ENCODE data around the gene GBGT1. TPM values are rescaled to one million over a fixed set of nuclear protein-coding genes. Genes with fewer than 3 reads are reported as not detected.

The GBGT1 gene
- total and polyA plus RNA-seq, 4 donors: 2.8 to 28.9 (median 9.2) TPM

- no peaks in the 10 kb centered on the region for H3K27me3 ChIP-seq (ENCODE audit: control insufficient read depth in 1 of 2, insufficient read depth in 2 of 2, low read length in 1 of 2)
- no peaks in the 10 kb centered on the region for H3K4me1 ChIP-seq (ENCODE audit: control insufficient read depth in 1 of 2, insufficient read depth in 2 of 2, low read length in 2 of 2)
- no peaks in the 10 kb centered on the region for H3K36me3 ChIP-seq (ENCODE audit: control insufficient read depth in 1 of 2, insufficient read depth in 2 of 2, low read length in 1 of 2)
- no peak overlapping the region for H3K4me3 ChIP-seq (ENCODE audit: low read length in 2 of 2)
- intact Hi-C loops (cut with DNase I): loop anchor here in 1 of 2 donors (2.0 to 10.0 kb wide), 2 partner anchors 41 to 109 kb away; partner anchors contain the start of gene GTF3C5
- H3K27ac ChIP-seq (ENCODE audit: low read depth in 1 of 2, low read length in 2 of 2): no peak overlapping the region
- DNase-seq (no peak), ATAC-seq (ENCODE audit: low FRiP score) (no peak)
- WGBS, 2 donors: 89 to 93% methylated on average over 13 of the region's 13 CpGs
- no peaks in the 10 kb centered on the region for H3K9me3 ChIP-seq (ENCODE audit: control insufficient read depth, low read length)
Observed at GRCh38 chr9:133143639-133144141, 20.0 kb downstream of the GBGT1 start.

- WGBS, 2 donors: 85 to 91% methylated on average over 18 of the region's 18 CpGs
Observed at GRCh38 chr9:133142684-133143622, 20.8 kb downstream of the GBGT1 start.

GRCh38 chr9:133141833-133142595 is 21.7 kb downstream of the GBGT1 start:
- Histone ChIP-seq H3K27ac (ENCODE audit: low read depth in 1 of 2, low read length in 2 of 2) (no peak overlapping the region), H3K4me3 (ENCODE audit: low read length in 2 of 2) (no peak overlapping the region), H3K27me3 (ENCODE audit: control insufficient read depth in 1 of 2, insufficient read depth in 2 of 2, low read length in 1 of 2) (no peaks in the 10 kb centered on the region), H3K9me3 (ENCODE audit: control insufficient read depth, low read length) (no peaks in the 10 kb centered on the region), H3K4me1 (ENCODE audit: control insufficient read depth in 1 of 2, insufficient read depth in 2 of 2, low read length in 2 of 2) (no peaks in the 10 kb centered on the region), H3K36me3 (ENCODE audit: control insufficient read depth in 1 of 2, insufficient read depth in 2 of 2, low read length in 1 of 2) (no peaks in the 10 kb centered on the region)
- DNase-seq: peak; percentile 70 to 81
- intact Hi-C loops (cut with DNase I): loop anchor here in 1 of 2 donors (10.0 kb wide), 1 partner anchor 107 kb away; the partner anchor contains the start of gene GTF3C5
- no peak for ATAC-seq (ENCODE audit: low FRiP score)
- 58 to 63% methylated on average over 16 of the region's 16 CpGs for WGBS, 2 donors

More at GRCh38 chr9:133142684-133143622, 20.8 kb downstream of the GBGT1 start:
- Histone ChIP-seq H3K4me1 (ENCODE audit: control insufficient read depth in 1 of 2, insufficient read depth in 2 of 2, low read length in 2 of 2) (no peaks in the 10 kb centered on the region), H3K27me3 (ENCODE audit: control insufficient read depth in 1 of 2, insufficient read depth in 2 of 2, low read length in 1 of 2) (no peaks in the 10 kb centered on the region), H3K27ac (ENCODE audit: low read depth in 1 of 2, low read length in 2 of 2) (no peak overlapping the region), H3K4me3 (ENCODE audit: low read length in 2 of 2) (no peak overlapping the region), H3K36me3 (ENCODE audit: control insufficient read depth in 1 of 2, insufficient read depth in 2 of 2, low read length in 1 of 2) (no peaks in the 10 kb centered on the region), H3K9me3 (ENCODE audit: control insufficient read depth, low read length) (no peaks in the 10 kb centered on the region)
- intact Hi-C loops (cut with DNase I): loop anchor here in 1 of 2 donors (10.0 kb wide), 1 partner anchor 108 kb away; the partner anchor contains the start of gene GTF3C5
- DNase-seq (peak in 1 of 2 donors; percentile 56), ATAC-seq (ENCODE audit: low FRiP score) (no peak)

DNA sequence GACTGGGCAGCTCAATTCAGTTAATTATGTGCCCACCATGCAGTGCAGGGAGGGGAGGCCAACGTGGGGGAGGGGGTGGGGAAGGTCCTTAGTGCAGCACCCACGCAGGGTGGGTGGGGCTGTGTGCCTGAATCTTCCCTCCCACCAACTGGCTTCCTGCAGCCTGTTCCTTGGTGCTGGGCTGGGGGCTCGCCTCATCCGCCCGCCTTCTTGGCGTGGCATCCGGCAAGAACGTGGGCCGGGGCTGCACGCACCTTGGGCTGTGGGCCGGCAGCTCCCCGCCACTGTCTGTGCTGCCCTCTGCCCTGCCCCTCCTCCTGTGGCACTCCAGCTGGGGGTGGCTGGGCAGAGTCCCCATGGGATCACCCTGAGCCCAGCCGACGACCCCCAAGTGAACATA is 23.1 kb downstream of the GBGT1 start:
- H3K27ac ChIP-seq (ENCODE audit: low read depth in 1 of 2, low read length in 2 of 2): no peak overlapping the region
- no peak overlapping the region for H3K4me3 ChIP-seq (ENCODE audit: low read length in 2 of 2)
- ATAC-seq (ENCODE audit: low FRiP score) (no peak), DNase-seq (no peak)
- no peaks in the 10 kb centered on the region for H3K9me3 ChIP-seq (ENCODE audit: control insufficient read depth, low read length)
- no peaks in the 10 kb centered on the region for H3K36me3 ChIP-seq (ENCODE audit: control insufficient read depth in 1 of 2, insufficient read depth in 2 of 2, low read length in 1 of 2)
- intact Hi-C loops (cut with DNase I): loop anchor here in 1 of 2 donors (10.0 kb wide), 1 partner anchor 106 kb away; the partner anchor contains the start of gene GTF3C5
- no peaks in the 10 kb centered on the region for H3K27me3 ChIP-seq (ENCODE audit: control insufficient read depth in 1 of 2, insufficient read depth in 2 of 2, low read length in 1 of 2)
- 88% methylated on average over 13 to 14 of the region's 14 CpGs for WGBS, 2 donors
- no peaks in the 10 kb centered on the region for H3K4me1 ChIP-seq (ENCODE audit: control insufficient read depth in 1 of 2, insufficient read depth in 2 of 2, low read length in 2 of 2)

DNA sequence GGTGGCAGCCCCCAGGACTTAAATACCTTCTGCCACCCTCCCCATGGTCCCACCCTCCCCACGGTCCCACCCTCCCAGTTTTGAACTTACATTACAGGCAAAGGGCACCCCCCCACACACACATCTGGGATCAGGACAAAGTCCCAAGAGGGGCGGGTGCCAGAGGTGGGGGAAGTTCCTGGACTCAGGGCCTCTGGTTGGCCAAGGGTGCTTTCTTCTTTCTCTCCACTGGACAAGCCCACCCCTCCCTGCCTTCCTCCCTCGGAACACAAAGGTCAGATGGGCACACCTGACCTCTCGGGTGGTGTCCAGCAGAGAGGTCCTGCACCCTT is 23.6 kb downstream of the GBGT1 start:
- H3K27me3 ChIP-seq (ENCODE audit: control insufficient read depth in 1 of 2, insufficient read depth in 2 of 2, low read length in 1 of 2): no peaks in the 10 kb centered on the region
- 92 to 93% methylated on average over 4 of the region's 4 CpGs for WGBS, 2 donors
- H3K4me1 ChIP-seq (ENCODE audit: control insufficient read depth in 1 of 2, insufficient read depth in 2 of 2, low read length in 2 of 2): no peaks in the 10 kb centered on the region
- no peak for DNase-seq
- no peak overlapping the region for H3K27ac ChIP-seq (ENCODE audit: low read depth in 1 of 2, low read length in 2 of 2)
- H3K9me3 ChIP-seq (ENCODE audit: control insufficient read depth, low read length): no peaks in the 10 kb centered on the region
- no peak for ATAC-seq (ENCODE audit: low FRiP score)
- H3K4me3 ChIP-seq (ENCODE audit: low read length in 2 of 2): no peak overlapping the region
- intact Hi-C loops (cut with DNase I): loop anchor here in 1 of 2 donors (10.0 kb wide), 1 partner anchor 105 kb away; the partner anchor contains the start of gene GTF3C5
- H3K36me3 ChIP-seq (ENCODE audit: control insufficient read depth in 1 of 2, insufficient read depth in 2 of 2, low read length in 1 of 2): no peaks in the 10 kb centered on the region

- Histone ChIP-seq H3K27me3 (ENCODE audit: control insufficient read depth in 1 of 2, insufficient read depth in 2 of 2, low read length in 1 of 2) (no peaks in the 10 kb centered on the region), H3K4me1 (ENCODE audit: control insufficient read depth in 1 of 2, insufficient read depth in 2 of 2, low read length in 2 of 2) (no peaks in the 10 kb centered on the region), H3K4me3 (ENCODE audit: low read length in 2 of 2) (no peak overlapping the region), H3K36me3 (ENCODE audit: control insufficient read depth in 1 of 2, insufficient read depth in 2 of 2, low read length in 1 of 2) (no peaks in the 10 kb centered on the region), H3K9me3 (ENCODE audit: control insufficient read depth, low read length) (no peaks in the 10 kb centered on the region), H3K27ac (ENCODE audit: low read depth in 1 of 2, low read length in 2 of 2) (no peak overlapping the region)
- DNase-seq: peak in 1 of 2 donors; percentile 71
- WGBS, 2 donors: 89 to 92% methylated on average over 24 of the region's 24 CpGs
- intact Hi-C loops (cut with DNase I): loop anchor here in 1 of 2 donors (10.0 kb wide), 1 partner anchor 105 kb away; the partner anchor contains the start of gene GTF3C5
- ATAC-seq (ENCODE audit: low FRiP score): no peak
Observed at GRCh38 chr9:133139246-133140173, 24.2 kb downstream of the GBGT1 start.

DNA sequence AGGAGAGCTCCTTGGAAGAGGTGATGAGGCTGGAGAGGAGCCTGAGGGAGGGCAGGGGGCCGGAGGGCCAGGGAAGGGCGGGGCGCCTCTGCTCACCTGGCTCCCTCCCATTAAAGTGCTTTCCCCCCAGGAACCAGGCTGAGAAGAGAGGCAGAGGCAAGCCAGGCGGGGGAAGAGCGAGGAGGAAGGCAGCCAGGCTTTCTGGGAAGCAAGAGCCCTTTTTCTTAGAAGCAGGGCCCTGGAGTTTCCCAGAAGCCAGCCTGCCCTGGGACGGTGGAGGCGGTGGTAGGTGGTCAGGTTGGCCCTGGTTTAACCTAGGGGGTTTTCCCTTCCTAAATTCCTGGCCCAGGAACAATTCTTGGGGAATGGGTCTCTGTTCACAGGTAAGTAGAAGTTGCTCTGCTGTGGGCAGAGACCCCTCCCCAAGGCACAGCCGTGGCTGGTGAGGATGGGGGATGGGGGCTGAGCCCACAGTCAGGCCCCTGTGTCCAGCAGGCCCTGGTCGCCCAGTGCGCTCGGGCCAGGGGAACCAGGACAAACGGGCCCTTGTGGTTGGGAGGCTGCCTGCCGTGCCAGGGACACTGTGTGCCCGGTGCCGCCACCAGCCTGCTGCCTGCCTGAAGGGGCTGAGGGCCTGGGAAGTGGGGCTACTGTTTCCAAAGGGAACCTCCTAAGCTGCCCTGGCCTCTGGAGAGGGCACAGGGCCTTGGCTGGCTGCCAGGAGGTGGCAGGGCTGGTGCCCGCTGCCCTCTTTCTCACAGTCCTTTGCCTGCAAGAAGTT is 26.1 kb downstream of the GBGT1 start:
- Histone ChIP-seq H3K9me3 (ENCODE audit: control insufficient read depth, low read length) (no peaks in the 10 kb centered on the region), H3K36me3 (ENCODE audit: control insufficient read depth in 1 of 2, insufficient read depth in 2 of 2, low read length in 1 of 2) (no peaks in the 10 kb centered on the region), H3K4me1 (ENCODE audit: control insufficient read depth in 1 of 2, insufficient read depth in 2 of 2, low read length in 2 of 2) (no peaks in the 10 kb centered on the region), H3K27ac (ENCODE audit: low read depth in 1 of 2, low read length in 2 of 2) (no peak overlapping the region), H3K4me3 (ENCODE audit: low read length in 2 of 2) (no peak overlapping the region), H3K27me3 (ENCODE audit: control insufficient read depth in 1 of 2, insufficient read depth in 2 of 2, low read length in 1 of 2) (no peaks in the 10 kb centered on the region)
- intact Hi-C loops (cut with DNase I): no loop called here
- ATAC-seq (ENCODE audit: low FRiP score) (no peak), DNase-seq (peak in 1 of 2 donors; percentile 73)
- 78 to 86% methylated on average over 15 to 16 of the region's 16 CpGs for WGBS, 2 donors

Measured in aorta (tissue), 5 donors.